GM12878 (cell line): Measurements from ENCODE around the gene SYNGR3. TPM values are rescaled to one million over a fixed set of nuclear protein-coding genes. Genes with fewer than 3 reads are reported as not detected.

ENCODE experiments used
- ATAC-seq: fragments of 200-7000 bp; cut with Tn5 transposase; 3 replicates; pipeline ENCODE4 v1.9.1; 2020; ENCODE audit warnings: mild to moderate bottlenecking, moderate library complexity
- BruUV-seq: library from RNA; stranded (reverse); fragments of 400-500 nt; replicated peaks from 2 replicates; lab custom pipeline; 2021; lab: Mats Ljungman, UMichigan
- CTCF ChIA-PET: fragments of 300-600 bp; sonication (Branson Sonifier 250); formaldehyde crosslinking; extraction: SDS; loops from one replicate; lab custom pipeline; 2021; ENCODE audit warnings: inconsistent platforms; lab: Yijun Ruan, JAX
- POLR2A ChIA-PET: fragments of 350-600 bp; formaldehyde crosslinking; extraction: SDS; loops from one replicate; lab custom pipeline; 2021; ENCODE audit warnings: inconsistent platforms; lab: Charles Lee
- RAD21 ChIA-PET: fragments of 300-600 bp; sonication (Branson Sonifier 250); formaldehyde crosslinking; loops from one replicate; lab custom pipeline; 2023; ENCODE audit warnings: antibody characterized with exemption; ENCODE audit not compliant: unreplicated experiment; lab: Charles Lee
- SMC1A ChIA-PET: fragments of 300-600 bp; sonication (Branson Sonifier 250); formaldehyde crosslinking; loops from one replicate; lab custom pipeline; 2023; ENCODE audit not compliant: unreplicated experiment, uncharacterized antibody; lab: Charles Lee
- DNase-seq: peaks from one replicate; pipeline ENCODE4 v3.0.0-alpha.2; 2011; ENCODE audit warnings: low read depth, low spot score
- FAIRE-seq: peaks from 3 replicates; lab custom pipeline; 2011; peaks lifted over from hg19 to GRCh38; lab: Jason Lieb, UNC
- H2AFZ ChIP-seq: 2 replicates; pipeline ENCODE4 v1.6.0; 2011; ENCODE audit warnings: low read depth, low read length, control low read depth; ENCODE audit not compliant: control insufficient read depth
- H3K27ac ChIP-seq: 2 replicates; pipeline ENCODE4 v1.5.1; 2011; ENCODE audit warnings: control low read depth; ENCODE audit not compliant: control insufficient read depth, insufficient read depth
- H3K27me3 ChIP-seq, 2 experiments: replicated peaks in 1 of 2; 2 replicates each; pipeline versions ENCODE4 v1.6.0 to v1.6.1; 2011; ENCODE audit warnings: low read length in 1 of 2; ENCODE audit not compliant: control insufficient read depth in 2 of 2, insufficient read depth in 2 of 2
- H3K36me3 ChIP-seq, 2 experiments: 2 replicates each; pipeline ENCODE4 v1.5.1; 2011; ENCODE audit warnings: low read length in 1 of 2; ENCODE audit not compliant: control insufficient read depth in 2 of 2, insufficient read depth in 2 of 2
- H3K4me1 ChIP-seq: 2 replicates; pipeline ENCODE4 v1.6.1; 2011; ENCODE audit warnings: mild to moderate bottlenecking, low read length, moderate library complexity, mixed read lengths; ENCODE audit not compliant: control insufficient read depth, insufficient read depth
- H3K4me2 ChIP-seq: 2 replicates; pipeline ENCODE4 v1.6.0; 2011; ENCODE audit warnings: control low read depth; ENCODE audit not compliant: control insufficient read depth, insufficient read depth
- H3K4me3 ChIP-seq: fragments of 200-600 bp; sonication (generic); 2 replicates; pipeline ENCODE4 v1.5.1; 2016
- H3K79me2 ChIP-seq: 2 replicates; pipeline ENCODE4 v1.6.0; 2011; ENCODE audit warnings: low read length; ENCODE audit not compliant: control insufficient read depth, insufficient read depth
- H3K9ac ChIP-seq: 2 replicates; pipeline ENCODE4 v1.8.0; 2011; ENCODE audit warnings: low read length, control low read depth, mixed read lengths; ENCODE audit not compliant: control insufficient read depth, insufficient read depth
- H3K9me3 ChIP-seq: replicated peaks from 3 replicates; pipeline ENCODE4 v1.5.1; 2011; ENCODE audit warnings: mild to moderate bottlenecking, low read length; ENCODE audit not compliant: control insufficient read depth, insufficient read depth
- H4K20me1 ChIP-seq: 2 replicates; pipeline ENCODE4 v1.6.0; 2011; ENCODE audit not compliant: control insufficient read depth, insufficient read depth
- EP300 ChIP-seq, 2 experiments: fragments of 150-350 bp in 1 of 2; IDR thresholded peaks; 2 replicates each; pipeline ENCODE4 v1.6.1; 2011 to 2012; ENCODE audit warnings: low read depth in 2 of 2, low read length in 2 of 2, borderline replicate concordance in 1 of 2, improper control_type of control experiment in 1 of 2, inconsistent platforms in 1 of 2; ENCODE audit not compliant: control insufficient read depth in 1 of 2
- POLR2A ChIP-seq: IDR thresholded peaks from 2 replicates; pipeline ENCODE4 v1.6.1; 2011; ENCODE audit warnings: low read depth, mild to moderate bottlenecking, low read length
- SIN3A ChIP-seq: IDR thresholded peaks from 2 replicates; pipeline ENCODE4 v1.6.1; 2012; ENCODE audit warnings: low read depth, low read length, improper control_type of control experiment
- SUZ12 ChIP-seq: fragments of 200-600 bp; sonication (generic); IDR thresholded peaks from one replicate; pipeline ENCODE4 v1.6.1; 2018; ENCODE audit warnings: antibody characterized with exemption, mild to moderate bottlenecking; ENCODE audit not compliant: unreplicated experiment
- WGBS: methylation state at CpG from one replicate; pipeline ENCODE4 v1.1.6; 2016; ENCODE audit warnings: low lambda C conversion rate; ENCODE audit not compliant: insufficient replicate concordance, insufficient coverage; ENCODE audit errors: missing lambda C conversion rate; 5-methylcytosine and 5-hydroxymethylcytosine counted together
- in situ Hi-C: fragments of 300-500 bp; cut with MboI; formaldehyde crosslinking; loops from 9 replicates; pipeline ENCODE4 v1.14.3; 2018; ENCODE audit warnings: mixed read lengths
- intact Hi-C: fragments of 100-400 bp; cut with micrococcal nuclease; formaldehyde crosslinking; loops from one replicate; pipeline ENCODE4 v1.14.2; 2022; ENCODE audit not compliant: unreplicated experiment
- polyA plus RNA-seq, 11 experiments: library from polyadenylated mRNA; depleted of rRNA in 4 of 11; unstranded in 6 of 11; stranded (reverse) in 5 of 11; fragments of >200 nt; fragmentation: Nextera tagmentation in 4 of 11; fragmentation: Illumina TruSeq in 1 of 11; extraction: Ambion mirVana in 4 of 11; extraction: Trizol in 1 of 11; gene quantifications; 1 replicate in 1 of 11; 2 replicates in 10 of 11; pipeline versions ENCODE4 v1.2.1 to v1.2.3, GENCODE V29; 2011 to 2016; ENCODE audit warnings: inconsistent platforms in 2 of 11, missing spikeins in 2 of 11, low read depth in 1 of 11
- total RNA-seq, 4 experiments: library from RNA; depleted of rRNA in 3 of 4; stranded (reverse); fragments of >200 nt in 3 of 4; fragmentation: Illumina TruSeq in 1 of 4; extraction: Trizol in 1 of 4; gene quantifications; 2 replicates each; pipeline versions ENCODE4 v1.2.1 to v1.2.3, GENCODE V29; 2013 to 2021

SYNGR3 gene
- total and polyA plus RNA-seq, 10 of the 15 experiments (the other 5 are each of a cell fraction or from before 2014, with no cell fraction given), result 1.2 to 18.1 (median 6.6) TPM

DNA sequence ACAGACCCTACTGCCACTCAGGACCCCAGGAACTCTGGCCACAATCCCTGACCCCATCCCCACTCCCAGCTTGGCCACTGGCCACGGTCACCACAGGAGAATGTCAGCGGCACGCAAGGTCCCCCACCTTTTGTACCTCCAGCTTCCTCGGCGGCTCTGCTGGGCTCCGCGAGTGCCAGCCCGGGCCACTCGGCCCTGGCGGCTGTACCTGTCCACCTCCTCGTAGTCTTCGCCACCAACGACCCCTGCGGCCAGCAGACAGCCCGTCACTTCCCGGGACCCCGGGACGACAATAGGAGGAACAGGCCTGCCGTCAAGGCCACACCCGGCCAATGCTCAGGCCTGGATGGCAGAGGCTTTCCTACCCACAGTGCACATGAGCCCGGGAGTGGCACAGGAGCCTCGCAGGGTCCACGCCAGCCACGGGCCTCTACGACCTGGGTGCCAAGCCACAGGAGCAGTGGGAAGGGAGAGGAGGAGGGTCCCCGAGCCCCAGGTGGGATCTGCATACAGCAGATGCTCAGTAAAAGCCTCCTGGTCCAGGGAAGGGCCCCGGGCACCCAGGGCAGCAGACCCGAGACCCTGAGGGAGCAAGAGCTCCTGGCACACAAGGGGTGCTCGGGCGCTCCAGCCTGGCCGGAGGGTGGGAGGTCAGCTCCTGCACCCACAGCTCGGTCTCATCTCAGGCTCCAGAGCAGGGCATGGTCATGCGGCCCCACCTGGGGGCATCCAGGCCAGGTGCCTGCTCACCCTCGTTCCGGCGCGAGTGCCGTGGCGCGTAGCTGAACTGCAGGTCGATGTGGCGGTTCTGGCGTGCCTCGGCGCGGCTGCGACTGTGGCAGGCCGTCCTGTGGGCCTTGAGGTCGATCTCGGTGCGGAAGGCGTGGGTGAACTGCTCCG lies 11.9 kb downstream of the SYNGR3 start:
- H2AFZ ChIP-seq, result no peak overlapping the region
- H3K9me3 ChIP-seq, result no peaks in the 10 kb centered on the region
- no peak overlapping the region for H3K9ac ChIP-seq
- ChIA-PET POLR2A (no interaction called here), SMC1A (no interaction called here), RAD21 (interaction anchor here (0.6 to 2.5 kb wide), 3 partner anchors 11 to 138 kb away, joined by 3 to 14 read pairs (median 4); no protein-coding TSS in a partner anchor), CTCF (interaction anchor here (0.7 to 4.3 kb wide), 5 partner anchors 8 to 198 kb away, joined by 3 to 54 read pairs (median 4); no protein-coding TSS in a partner anchor)
- peaks cover 8% of the 10 kb centered on the region for H3K4me1 ChIP-seq
- TF ChIP-seq SIN3A (no peak), EP300 (IDR thresholded peaks at IDR 0.05; ENCODE audit: borderline replicate concordance in 1 of 2, control insufficient read depth in 1 of 2, low read depth in 2 of 2, low read length in 2 of 2) (no peak), POLR2A (peak; percentile 26), SUZ12 (no peak)
- WGBS, result 97% methylated on average over 53 of the region's 53 CpGs
- FAIRE-seq (no peak), ATAC-seq (no peak), DNase-seq (no peak)
- no peak overlapping the region for H3K27ac ChIP-seq
- H3K79me2 ChIP-seq, result peaks cover 28% of the 10 kb centered on the region
- intact Hi-C loops (no loop called here), in situ Hi-C loops (no loop called here)
- BruUV-seq, result no TSS peak
- peaks cover 6% of the 10 kb centered on the region for H4K20me1 ChIP-seq
- H3K4me2 ChIP-seq, result no peak overlapping the region
- peaks cover 3 to 50% of the 10 kb centered on the region in 2 experiments for H3K36me3 ChIP-seq
- H3K27me3 ChIP-seq, result no peaks in the 10 kb centered on the region
- no peak overlapping the region for H3K4me3 ChIP-seq
